Left lobe of liver (tissue), 2 donors: ENCODE measurements around the gene CLRN1. TPM values are rescaled to one million over a fixed set of nuclear protein-coding genes. Genes with fewer than 3 reads are reported as not detected.
A peak's percentile ranks its signal among the peaks of the same experiment; 100 is the strongest.
"Not testable (repeated sequence)": the region's sequence is repeated elsewhere in the genome, so short reads cannot be mapped to it uniquely, and the experiment has no call there.

Source experiments
- ATAC-seq: fragments of 200-7000 bp; cut with Tn5 transposase; one replicate; pipeline ENCODE4 v1.9.1; 2020; ENCODE audit warnings: mild to moderate bottlenecking, moderate library complexity
- DNase-seq: peaks from one replicate; pipeline ENCODE4 v3.0.0-alpha.2; 2020; ENCODE audit warnings: low spot score
- total RNA-seq: library from RNA; stranded (reverse); gene quantifications from one replicate; pipeline ENCODE4 v1.2.1, GENCODE V29; 2021
- donor health status: DM: no; HTN: no; CAD: no; lungs with moderate emphysema.
- donor health status: DM: no; HTN: yes; CAD: no.

Gene CLRN1, protein sequence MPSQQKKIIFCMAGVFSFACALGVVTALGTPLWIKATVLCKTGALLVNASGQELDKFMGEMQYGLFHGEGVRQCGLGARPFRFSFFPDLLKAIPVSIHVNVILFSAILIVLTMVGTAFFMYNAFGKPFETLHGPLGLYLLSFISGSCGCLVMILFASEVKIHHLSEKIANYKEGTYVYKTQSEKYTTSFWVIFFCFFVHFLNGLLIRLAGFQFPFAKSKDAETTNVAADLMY
- not detected for total RNA-seq

DNA sequence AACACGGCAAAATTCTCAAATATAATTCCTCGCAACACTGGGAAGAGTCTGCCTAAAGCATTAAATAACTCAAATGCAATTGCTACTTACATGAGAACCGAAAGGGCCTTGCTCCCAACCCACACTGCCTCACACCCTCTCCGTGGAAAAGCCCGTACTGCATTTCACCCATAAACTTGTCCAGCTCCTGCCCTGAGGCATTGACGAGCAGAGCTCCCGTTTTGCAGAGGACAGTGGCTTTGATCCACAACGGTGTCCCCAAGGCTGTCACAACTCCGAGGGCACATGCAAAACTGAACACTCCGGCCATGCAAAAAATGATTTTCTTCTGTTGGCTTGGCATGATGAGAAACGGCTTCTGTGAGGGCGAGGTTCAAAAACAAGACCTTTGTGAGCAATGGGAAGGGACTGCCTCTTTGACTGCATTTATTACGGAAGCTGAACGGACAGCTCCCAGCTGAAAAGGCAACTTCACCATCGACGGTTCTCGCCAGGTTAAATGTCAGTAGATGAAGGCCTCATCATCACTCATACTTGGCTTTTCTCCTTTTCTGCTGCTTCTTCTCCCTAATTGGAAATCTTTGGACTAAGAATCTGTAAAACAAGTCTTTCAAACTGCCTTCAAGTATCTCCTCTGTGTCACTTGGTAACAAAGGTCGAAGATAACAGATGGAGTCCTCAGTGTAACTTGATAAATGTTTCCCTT, at the start of gene CLRN1:
TSS of gene CLRN1 (minus strand) at position 362 of the 706 bp plus-strand sequence. CDS start at position 343, 19 bp downstream.
- DNase-seq (no peak), ATAC-seq (no peak)

DNA sequence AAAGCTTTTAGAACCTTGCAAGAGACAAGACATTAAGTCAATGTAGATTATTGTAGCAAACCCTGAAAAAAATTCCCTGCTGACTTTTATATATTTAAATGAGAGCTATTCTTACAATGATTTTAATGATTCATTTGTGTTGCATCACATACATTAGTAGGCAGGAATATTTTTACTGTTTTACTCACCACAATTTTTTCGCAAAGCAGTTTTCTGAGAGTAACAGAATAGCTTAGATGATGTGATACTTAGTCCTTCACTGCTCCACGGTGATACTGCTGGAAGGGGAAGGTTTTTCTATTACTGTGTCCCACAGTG, 43.9 kb upstream of the CLRN1 start:
- ATAC-seq (no peak), DNase-seq (no peak)

DNA sequence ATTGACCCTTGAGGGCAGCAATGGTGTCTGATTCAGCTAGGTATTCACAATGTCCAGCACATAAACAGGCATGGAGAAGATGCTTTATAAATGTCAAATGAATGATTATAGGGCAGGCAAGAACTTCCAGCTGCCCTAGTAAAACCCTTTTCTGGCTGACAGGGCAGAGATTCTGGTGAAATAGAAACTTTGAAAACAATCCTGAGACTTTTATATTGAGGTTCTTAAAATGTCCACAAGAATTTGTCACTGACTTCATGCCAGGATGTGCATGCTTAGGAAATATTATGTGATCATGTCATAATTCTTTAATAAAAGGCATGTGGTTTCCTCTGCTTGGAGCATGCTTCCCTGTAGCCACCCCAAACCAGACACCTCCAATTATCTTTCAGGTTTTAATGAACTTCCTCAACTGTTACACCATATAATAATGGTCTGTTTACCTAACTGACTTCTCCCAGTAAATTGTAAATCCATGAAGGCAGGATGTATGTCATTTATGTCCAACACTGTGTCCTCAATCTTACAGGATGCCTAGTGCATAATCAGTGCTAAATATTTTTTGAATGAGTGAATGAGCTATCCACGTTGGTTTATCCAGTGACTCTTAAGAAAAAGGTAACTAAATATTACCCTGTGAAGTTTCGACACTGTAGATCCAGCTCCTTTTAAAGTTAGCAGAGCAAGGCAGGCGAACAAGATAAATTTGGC, 43.4 kb upstream of the CLRN1 start:
- DNase-seq (no peak), ATAC-seq (no peak)

DNA sequence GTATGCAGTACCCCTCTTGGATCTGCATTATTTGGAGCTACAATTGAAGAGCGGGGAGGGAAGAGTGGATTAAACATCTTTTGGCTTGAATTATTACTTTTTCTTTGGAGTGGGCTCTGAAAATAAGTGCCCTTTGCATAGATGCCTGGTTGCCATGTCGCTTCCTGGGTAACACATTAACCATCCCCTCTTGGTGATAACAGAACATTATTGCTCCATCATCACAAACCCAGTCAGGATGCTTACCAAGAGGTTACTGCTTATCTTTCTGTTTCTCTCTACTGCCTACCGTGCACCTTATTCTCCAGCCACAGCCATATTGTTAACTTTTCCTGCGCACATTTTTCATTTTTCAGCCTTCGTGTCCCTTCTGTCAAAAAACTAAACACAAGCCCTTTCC, 42.7 kb upstream of the CLRN1 start:
- no peak for DNase-seq
- no peak for ATAC-seq

DNA sequence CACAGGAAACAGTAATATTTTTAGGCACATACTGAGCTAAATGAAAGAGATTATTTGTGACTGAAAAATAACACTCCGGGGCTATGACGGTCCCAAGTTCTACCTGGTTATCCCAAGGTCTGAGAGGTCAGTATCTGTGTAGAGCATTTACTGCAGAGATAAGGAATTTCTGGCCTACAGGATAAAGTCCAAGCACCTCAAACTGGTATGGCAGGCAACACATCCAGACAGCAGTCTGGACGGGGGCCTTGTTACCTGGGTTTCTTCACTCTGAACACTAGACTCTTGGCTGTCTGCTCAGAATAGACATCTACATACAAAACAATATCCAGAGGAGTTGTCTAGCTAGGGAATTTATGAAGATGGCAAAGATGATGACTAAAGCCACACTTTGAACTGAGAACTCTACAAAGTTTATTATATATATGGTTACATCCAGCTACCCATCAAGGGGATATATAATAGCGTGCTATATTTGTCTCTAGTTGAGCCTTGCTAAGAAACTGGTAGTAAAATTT, 42.0 kb upstream of the CLRN1 start:
- no peak for DNase-seq
- no peak for ATAC-seq

DNA sequence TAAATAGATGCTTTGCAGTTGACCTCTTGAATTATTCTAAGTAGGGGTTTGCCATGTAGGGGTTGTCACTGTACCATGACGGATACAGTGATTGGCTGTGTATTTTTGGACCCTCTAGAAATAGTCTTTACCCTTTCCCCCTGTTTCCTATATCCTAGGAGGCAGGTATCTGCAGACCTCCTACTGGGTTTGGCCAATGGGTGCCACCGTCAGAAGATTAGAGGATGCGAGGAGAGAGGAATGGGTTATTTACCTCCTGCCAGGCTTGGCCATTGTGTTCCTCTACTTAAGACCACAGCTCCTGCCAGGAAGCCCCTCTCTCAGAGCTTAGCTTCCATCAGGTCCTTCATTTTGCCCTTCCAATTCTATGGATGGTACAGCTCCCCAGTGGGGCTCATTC, 40.2 kb upstream of the CLRN1 start:
- no peak for DNase-seq

DNA sequence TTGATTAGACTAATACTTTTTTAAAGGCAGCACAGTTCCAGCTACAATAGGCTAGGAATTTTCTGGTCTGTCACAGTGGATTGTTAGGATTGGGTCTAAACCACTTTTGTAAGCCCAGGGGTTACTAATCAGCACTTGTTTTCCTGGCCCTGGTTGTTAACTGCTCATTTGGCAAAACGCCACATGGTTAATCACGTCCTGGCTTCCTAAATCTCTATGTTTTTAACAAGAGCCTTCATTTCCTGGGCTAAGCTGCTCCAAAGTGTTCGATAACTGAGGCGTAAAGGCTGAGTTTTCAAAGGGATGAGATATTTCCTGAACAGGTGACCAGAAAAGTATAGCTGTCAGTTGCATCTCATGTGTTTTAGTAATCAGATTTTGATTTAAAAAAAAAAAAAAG, 38.9 kb upstream of the CLRN1 start:
- DNase-seq: no peak
- no peak for ATAC-seq

More for the DNA sequence above, 40.2 kb upstream of the CLRN1 start:
- no peak for ATAC-seq

DNA sequence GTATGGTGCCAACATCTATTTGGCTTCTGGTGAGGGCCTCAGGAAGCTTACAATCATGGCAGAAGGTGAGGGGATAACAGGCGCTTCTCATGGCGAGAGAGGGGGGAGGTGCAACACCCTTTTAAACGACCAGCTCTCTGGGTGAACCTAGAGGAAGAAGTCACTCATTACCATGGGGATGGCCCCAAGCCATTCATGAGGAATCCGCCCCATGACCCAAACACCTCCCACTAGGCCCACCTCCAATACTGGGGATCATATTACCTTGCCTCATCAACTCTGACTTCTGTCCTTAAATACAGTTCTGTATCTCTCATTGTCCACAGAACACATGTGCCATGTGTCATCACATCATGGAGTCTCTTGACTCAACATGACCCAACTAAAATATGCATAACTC, 37.5 kb upstream of the CLRN1 start:
- ATAC-seq (no peak), DNase-seq (no peak)

DNA sequence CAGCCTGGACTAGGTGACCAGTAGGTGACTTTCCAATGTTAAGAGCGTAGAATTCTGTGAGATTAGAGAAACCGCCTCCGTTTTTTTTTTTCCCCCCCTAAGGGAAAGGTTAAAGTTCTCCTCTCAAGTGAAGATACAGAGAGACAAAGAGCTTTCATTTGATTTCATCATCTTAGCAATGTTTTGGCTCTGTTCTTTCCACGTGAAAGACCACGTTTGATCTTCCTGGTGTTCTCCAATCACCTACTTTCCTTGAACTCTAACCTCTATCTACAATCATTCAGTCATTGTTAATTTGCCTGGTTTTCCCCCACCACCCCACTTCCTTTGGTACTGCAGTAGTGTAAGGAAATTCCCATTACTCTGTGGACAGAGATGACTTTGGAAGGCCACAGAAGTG, 36.9 kb upstream of the CLRN1 start:
- ATAC-seq: no peak
- no peak for DNase-seq

DNA sequence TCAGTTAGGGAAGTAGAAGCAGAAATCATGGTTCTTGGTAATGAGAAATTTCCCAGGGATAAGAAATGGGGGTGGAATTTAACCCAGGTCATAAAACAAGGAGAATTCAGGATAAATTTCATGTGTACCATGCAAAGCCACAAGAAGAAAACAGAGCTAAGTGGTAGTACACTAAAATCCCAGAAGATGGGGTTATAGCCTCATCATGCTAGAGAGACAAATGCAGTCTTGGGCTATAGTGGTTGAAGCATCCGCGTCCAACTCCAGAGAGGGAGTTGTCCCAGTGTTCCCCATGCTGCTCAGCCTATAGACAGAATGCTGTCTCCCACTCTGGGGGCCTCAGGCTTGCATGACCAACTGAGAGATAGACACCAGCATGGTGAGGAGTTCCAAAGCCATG, 36.2 kb upstream of the CLRN1 start:
- ATAC-seq (peak; percentile 56), DNase-seq (no peak)

DNA sequence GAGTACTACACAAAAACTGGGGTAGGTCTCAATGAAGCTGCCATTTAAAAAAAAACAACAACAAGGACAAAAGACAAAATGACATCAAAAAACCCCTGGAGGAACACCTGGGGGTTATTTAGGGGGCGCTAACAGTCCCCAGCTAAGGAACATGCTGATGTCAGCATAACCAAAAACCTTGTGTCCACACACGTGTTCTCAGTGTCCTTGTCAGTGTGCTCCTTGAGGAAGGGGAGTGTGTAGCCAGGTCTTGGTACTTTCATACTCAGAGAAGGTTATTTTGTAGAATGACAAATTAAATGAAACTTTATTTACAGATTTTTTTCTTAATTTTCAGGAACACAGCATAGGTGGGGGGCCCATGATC, 31.2 kb upstream of the CLRN1 start:
- ATAC-seq: no peak
- no peak for DNase-seq

DNA sequence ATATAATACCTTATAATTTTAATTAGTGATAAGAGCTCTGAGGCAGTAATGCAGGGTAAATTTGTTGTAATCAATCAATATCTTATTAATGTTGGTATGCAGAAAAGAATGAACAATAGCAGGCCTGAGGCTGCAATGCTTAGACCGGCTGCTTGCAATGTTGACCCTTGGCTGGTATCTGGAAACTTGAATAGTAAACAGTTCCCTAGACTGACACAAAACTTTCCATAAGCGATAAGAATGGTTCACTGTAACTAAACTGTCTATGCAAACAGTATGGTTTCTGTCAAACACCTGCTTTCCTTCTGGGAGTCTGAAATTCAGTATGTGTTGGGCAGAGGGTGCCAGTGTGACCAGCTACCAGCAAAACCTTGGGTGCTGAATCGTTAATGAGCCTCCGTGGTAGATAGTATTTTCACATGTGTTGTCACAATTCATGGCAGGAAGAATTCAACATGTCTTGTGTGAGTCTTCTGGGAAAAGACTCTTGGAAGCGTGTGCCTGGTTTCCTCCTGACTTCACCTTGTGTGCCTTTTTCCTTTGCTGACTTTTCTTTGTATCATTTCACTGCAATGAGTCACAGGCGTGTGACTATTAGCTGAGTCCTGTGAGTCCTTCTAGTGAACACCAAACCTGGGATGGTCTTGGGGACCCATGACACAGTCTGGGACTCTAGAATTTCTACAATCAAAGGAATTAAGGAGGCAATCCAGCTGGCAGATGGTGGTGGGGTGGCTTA, 30.7 kb upstream of the CLRN1 start:
- DNase-seq: no peak
- ATAC-seq: no peak

DNA sequence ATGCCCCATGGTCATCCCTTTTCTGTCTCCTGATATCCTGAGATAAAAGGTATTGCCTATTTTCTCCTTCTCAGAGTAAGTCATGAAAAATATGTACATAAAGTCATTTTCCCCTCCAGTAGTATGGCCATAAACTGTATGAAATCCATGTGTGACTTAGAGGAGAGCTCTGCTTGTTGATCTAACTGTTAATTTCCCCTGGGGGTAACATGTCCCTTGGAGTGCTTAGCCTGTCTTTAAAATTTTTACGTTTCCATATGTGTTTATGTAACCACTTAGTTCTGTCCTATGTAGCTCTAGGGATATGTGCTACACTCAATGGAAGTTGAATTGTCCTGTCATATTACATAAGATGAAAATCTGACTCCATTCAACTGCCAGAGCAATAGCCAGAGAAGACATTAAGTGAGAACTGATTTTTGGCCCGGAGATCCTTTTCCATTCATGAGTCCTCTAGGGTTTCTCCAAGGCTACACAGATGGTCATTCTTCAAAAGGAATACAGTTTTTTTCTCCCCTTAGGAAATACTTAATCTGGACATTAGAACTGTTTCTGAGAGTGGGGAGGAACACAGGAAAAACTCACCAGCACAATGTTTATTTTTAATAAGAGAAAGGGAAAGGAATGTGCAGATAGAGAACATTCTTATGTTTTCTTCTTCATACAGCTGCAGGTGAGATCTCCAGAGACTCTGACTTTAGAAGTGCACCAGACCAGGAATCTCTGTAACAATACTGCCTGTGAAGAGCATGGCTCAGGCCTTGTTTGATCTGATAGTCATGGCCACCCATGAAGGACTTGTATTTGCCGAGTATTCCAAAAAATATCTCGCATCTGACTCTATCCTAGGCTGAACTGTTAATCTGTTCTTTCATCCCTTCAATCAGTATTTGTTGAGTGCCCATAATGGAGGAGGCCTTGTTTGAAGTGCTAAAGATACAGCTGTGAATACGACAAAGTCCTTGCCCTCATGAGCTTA, 29.8 kb upstream of the CLRN1 start:
- DNase-seq (no peak), ATAC-seq (no peak)

DNA sequence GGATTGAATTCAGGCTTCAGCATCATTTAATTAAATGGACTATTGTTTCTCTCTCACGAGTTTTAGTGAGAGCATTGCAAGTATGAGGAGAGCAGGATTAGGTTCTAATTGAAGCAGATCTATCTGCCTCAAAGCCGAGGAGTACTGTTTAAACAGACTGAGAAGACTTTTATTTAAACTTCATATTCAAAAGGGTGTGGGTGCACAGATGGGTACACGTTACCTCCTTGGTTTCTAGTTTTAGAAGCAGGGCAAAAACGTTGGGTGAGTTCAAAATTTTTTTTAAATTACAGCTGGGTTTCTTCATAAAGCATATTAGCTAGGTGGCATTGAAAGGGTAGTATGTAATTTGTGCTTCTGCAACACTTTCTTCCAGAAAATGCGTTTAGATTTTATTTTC, 26.5 kb upstream of the CLRN1 start:
- ATAC-seq: no peak
- DNase-seq: no peak

DNA sequence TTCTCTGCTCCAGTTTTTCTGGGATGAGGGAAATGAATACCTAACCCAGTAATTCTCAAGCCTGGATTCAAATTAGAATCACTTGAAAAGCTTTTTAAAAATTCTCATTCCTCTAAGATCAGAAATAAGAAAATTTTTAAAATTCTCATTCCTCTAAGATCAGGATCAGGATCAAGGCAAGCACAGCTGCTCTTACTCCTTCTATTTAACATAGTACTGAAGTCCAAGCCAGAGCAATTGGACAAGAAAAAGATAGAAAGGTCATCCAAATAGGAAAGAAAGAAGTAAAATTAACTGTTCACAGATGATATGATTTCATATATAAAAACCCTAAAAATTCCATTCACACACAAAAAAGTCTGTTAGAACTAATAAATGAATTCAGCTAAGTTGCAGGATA, 24.2 kb upstream of the CLRN1 start:
- no peak for ATAC-seq

DNA sequence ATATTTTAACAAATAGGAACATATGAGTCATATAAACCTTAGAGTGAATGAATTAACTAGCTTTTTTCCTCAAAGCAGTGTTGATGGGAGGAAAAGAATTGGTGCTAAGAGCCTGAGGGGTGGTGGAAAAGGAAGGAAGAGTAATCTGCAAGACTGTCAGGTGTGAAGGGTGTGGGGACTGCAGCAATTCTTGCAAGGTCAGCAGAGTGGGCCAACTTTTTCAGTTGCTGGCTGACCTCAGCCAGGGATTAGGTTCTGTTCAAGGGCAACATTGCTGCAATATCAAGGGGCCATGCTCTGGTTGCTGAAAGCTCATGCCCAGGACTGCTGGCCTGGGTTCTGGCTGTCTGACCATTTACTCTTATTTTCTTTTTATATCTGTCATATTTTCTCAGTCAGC, 23.0 kb upstream of the CLRN1 start:
- DNase-seq: no peak
- ATAC-seq: no peak

More for the DNA sequence above, 24.2 kb upstream of the CLRN1 start:
- no peak for DNase-seq

DNA sequence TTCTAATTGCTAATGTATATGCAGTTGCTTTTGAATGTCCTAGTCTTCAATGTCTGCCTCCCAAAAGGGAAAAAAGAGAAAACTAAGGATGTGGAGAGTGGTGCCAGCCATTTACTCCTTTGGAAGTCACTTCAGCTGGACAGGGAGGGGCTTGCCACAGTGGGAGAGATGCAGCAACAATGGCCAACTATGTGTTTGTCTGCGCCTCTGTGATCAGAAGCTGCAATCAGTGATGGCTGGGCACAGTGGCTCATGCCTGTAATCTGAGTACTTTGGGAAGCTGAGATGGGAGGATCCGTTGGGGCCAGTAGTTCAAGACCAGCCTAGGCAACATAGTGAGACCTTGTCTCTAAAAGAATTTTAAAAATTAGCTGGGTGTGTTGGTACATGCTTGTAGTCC, 16.7 kb upstream of the CLRN1 start:
- DNase-seq (no peak), ATAC-seq (no peak)

DNA sequence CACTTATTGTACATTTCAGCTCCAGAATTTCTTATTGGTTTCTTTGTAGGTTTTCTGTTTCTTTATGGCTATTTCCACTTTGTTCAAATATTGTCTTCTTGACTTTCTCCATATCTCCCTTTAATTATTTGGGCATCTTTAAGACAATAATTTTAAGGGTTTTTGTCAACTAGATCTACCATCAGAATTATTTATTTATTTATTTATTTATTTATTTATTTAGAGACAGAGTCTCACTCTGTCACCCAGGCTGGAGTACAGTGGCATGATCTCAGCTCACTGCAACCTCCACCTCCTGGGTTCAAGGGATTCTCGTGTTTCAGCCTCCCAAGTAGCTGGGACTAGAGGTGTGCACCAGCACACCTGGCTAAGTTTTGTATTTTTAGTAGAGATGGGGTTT, 15.9 kb upstream of the CLRN1 start:
- not testable (repeated sequence) for ATAC-seq

DNA sequence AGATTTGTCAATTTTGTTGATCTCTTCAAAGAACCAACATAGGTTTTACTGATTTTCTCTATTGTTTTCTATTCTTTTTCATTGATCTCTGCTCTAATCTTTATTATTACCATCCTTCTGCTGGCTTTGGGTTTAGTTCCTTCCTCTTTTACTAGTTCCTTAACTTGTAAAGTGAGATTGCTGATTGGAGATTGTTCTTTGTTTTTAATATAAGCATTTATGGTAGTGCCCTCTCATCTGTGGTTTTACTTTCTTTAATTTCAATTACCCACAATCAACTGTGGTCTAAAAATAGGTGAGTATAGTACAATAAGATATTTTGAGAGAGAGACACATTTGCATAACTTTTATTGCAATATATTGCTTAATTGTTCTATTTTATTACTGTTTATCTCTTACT, 13.2 kb upstream of the CLRN1 start:
- ATAC-seq: no peak
- DNase-seq: no peak

More for the DNA sequence above, 15.9 kb upstream of the CLRN1 start:
- not testable (repeated sequence) for DNase-seq

DNA sequence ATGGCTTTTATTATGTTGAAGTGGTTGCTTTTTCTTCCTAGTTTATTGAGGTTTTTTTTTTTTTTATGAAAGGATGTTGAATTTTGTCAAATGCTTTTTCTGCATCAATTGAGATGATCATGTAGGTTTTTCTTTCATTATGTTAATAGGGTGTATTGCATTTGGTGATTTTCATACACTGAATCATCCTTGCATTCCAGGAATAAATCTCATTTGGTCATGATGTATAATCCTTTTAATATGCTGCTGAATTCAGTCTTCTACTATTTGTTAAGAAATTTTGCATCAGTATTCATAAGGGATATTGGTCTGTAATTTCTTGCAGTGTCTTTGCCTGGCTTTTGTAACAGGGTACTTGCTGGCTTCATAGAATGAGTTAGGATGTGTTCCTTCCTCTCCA, 11.5 kb upstream of the CLRN1 start:
- no peak for DNase-seq
- no peak for ATAC-seq
